CD4-positive, alpha-beta memory T cell (primary cell): ENCODE results near the gene HPSE2. TPM values are rescaled to one million over a fixed set of nuclear protein-coding genes. Genes with fewer than 3 reads are reported as not detected.

Experiments
- CTCF ChIA-PET: fragments of 350-600 bp; sonication (Branson Sonifier 250); formaldehyde crosslinking; loops from one replicate; lab custom pipeline; 2021; ENCODE audit warnings: inconsistent platforms; ENCODE audit not compliant: partially characterized antibody; lab: Charles Lee
- POLR2A ChIA-PET: fragments of 350-600 bp; sonication (Branson Sonifier 250); formaldehyde crosslinking; loops from one replicate; lab custom pipeline; 2021; ENCODE audit not compliant: partially characterized antibody; lab: Charles Lee
- DNase-seq, 5 donors: peaks; one replicate each; pipeline versions ENCODE4 v3.0.0 to v3.0.0-alpha.2; 2020 to 2022; ENCODE audit warnings: mixed read lengths in 1 of 5
- H3K27ac ChIP-seq: one replicate; pipeline ENCODE4 v1.7.0; 2013; ENCODE audit warnings: low read depth, low read length
- H3K27me3 ChIP-seq: 2 replicates; pipeline ENCODE4 v1.7.0; 2013; ENCODE audit warnings: mild to moderate bottlenecking, low read length, moderate library complexity; ENCODE audit not compliant: insufficient read depth
- H3K36me3 ChIP-seq: 2 replicates; pipeline ENCODE4 v1.7.0; 2013; ENCODE audit warnings: mild to moderate bottlenecking, low read length, moderate library complexity; ENCODE audit not compliant: insufficient read depth
- H3K4me1 ChIP-seq: 2 replicates; pipeline ENCODE4 v1.7.0; 2013; ENCODE audit warnings: mild to moderate bottlenecking, low read length, moderate library complexity; ENCODE audit not compliant: insufficient read depth
- H3K4me3 ChIP-seq, 2 donors: one replicate each; pipeline ENCODE4 v1.7.0; 2013; ENCODE audit warnings: low read length in 2 of 2, mild to moderate bottlenecking in 1 of 2
- H3K9me3 ChIP-seq, 2 donors: one replicate each; pipeline ENCODE4 v1.7.0; 2013; ENCODE audit warnings: low read length in 2 of 2, control low read depth in 1 of 2; ENCODE audit not compliant: control insufficient read depth in 1 of 2
- H3K27ac Mint-ChIP-seq, 7 donors: one replicate each; pipeline ENCODE4 v1.8.0; 2020 to 2021; ENCODE audit warnings: mixed read lengths in 7 of 7, mild to moderate bottlenecking in 6 of 7, inconsistent platforms in 3 of 7, moderate library complexity in 3 of 7
- H3K27me3 Mint-ChIP-seq, 2 donors: one replicate each; pipeline ENCODE4 v1.8.0; 2020 to 2021; ENCODE audit warnings: mixed read lengths in 2 of 2
- H3K36me3 Mint-ChIP-seq, 2 donors: one replicate each; pipeline ENCODE4 v1.8.0; 2020 to 2021; ENCODE audit warnings: mixed read lengths in 2 of 2, inconsistent platforms in 1 of 2, mild to moderate bottlenecking in 1 of 2
- H3K4me1 Mint-ChIP-seq, 4 donors: one replicate each; pipeline ENCODE4 v1.8.0; 2020 to 2021; ENCODE audit warnings: mixed read lengths in 4 of 4, mild to moderate bottlenecking in 1 of 4
- H3K4me3 Mint-ChIP-seq, 8 donors: one replicate each; pipeline ENCODE4 v1.8.0; 2020 to 2021; ENCODE audit warnings: mixed read lengths in 8 of 8, mild to moderate bottlenecking in 7 of 8, moderate library complexity in 6 of 8, inconsistent platforms in 3 of 8
- H3K9me3 Mint-ChIP-seq, 8 donors: one replicate each; pipeline ENCODE4 v1.8.0; 2020 to 2021; ENCODE audit warnings: mixed read lengths in 8 of 8, mild to moderate bottlenecking in 5 of 8, inconsistent platforms in 3 of 8, moderate library complexity in 1 of 8
- intact Hi-C: fragments of 100-400 bp; cut with micrococcal nuclease; formaldehyde crosslinking; loops from one replicate; pipeline ENCODE4 v1.15.1; 2023
- polyA plus RNA-seq, 2 donors: library from polyadenylated mRNA; unstranded; fragments of 300-500 nt; fragmentation: Illumina TruSeq; gene quantifications; one replicate each; pipeline ENCODE4 v1.2.3, GENCODE V29; 2021
- total RNA-seq, 2 experiments: library from RNA; stranded (reverse); gene quantifications; one replicate each; pipeline ENCODE4 v1.2.3, GENCODE V29; 2021

Gene HPSE2
- total and polyA plus RNA-seq, 4 experiments from 2014 or later = 0.09 to 0.12 TPM; not detected in 2

- Mint-ChIP-seq H3K27me3 (peaks cover 0 to 5% of the 10 kb centered on the region in 2 donors), H3K4me3 (no peak overlapping the region), H3K4me1 (no peaks in the 10 kb centered on the region), H3K36me3 (no peaks in the 10 kb centered on the region), H3K9me3 (no peaks in the 10 kb centered on the region), H3K27ac (no peak overlapping the region)
- ChIA-PET POLR2A (no interaction called here), CTCF (no interaction called here)
- no peaks in the 10 kb centered on the region for H3K27me3 ChIP-seq
- no peak for DNase-seq
- no peaks in the 10 kb centered on the region for H3K9me3 ChIP-seq
- no peak overlapping the region for H3K27ac ChIP-seq
- no peaks in the 10 kb centered on the region for H3K4me1 ChIP-seq
- no peak overlapping the region for H3K4me3 ChIP-seq
- intact Hi-C loops = no loop called here
- H3K36me3 ChIP-seq = no peaks in the 10 kb centered on the region
Observed at GRCh38 chr10:98589007-98589406, 646.6 kb downstream of the HPSE2 start.

GRCh38 chr10:98587156-98587837, 648.4 kb downstream of the HPSE2 start:
- Mint-ChIP-seq H3K36me3 (no peaks in the 10 kb centered on the region), H3K9me3 (peaks cover 0 to 2% (median 0%) of the 10 kb centered on the region in 8 donors), H3K4me3 (no peak overlapping the region), H3K4me1 (no peaks in the 10 kb centered on the region), H3K27ac (no peak overlapping the region), H3K27me3 (peaks cover 3 to 5% of the 10 kb centered on the region in 2 donors)
- H3K4me3 ChIP-seq = no peak overlapping the region
- no peaks in the 10 kb centered on the region for H3K36me3 ChIP-seq
- no peaks in the 10 kb centered on the region for H3K27me3 ChIP-seq
- no peaks in the 10 kb centered on the region for H3K4me1 ChIP-seq
- intact Hi-C loops = no loop called here
- ChIA-PET CTCF (no interaction called here), POLR2A (no interaction called here)
- H3K9me3 ChIP-seq = no peaks in the 10 kb centered on the region
- H3K27ac ChIP-seq = no peak overlapping the region
- DNase-seq = no peak

GRCh38 chr10:98586096-98586495, 649.6 kb downstream of the HPSE2 start:
- H3K4me1 Mint-ChIP-seq = no peaks in the 10 kb centered on the region
- no peaks in the 10 kb centered on the region for H3K4me1 ChIP-seq
- ChIA-PET POLR2A (no interaction called here), CTCF (no interaction called here)
- H3K27ac Mint-ChIP-seq = no peak overlapping the region
- no peak for DNase-seq
- intact Hi-C loops = no loop called here
- H3K27me3 ChIP-seq = no peaks in the 10 kb centered on the region
- no peaks in the 10 kb centered on the region for H3K36me3 ChIP-seq
- H3K27ac ChIP-seq = no peak overlapping the region
- peaks cover 0 to 2% (median 0%) of the 10 kb centered on the region in 8 donors for H3K9me3 Mint-ChIP-seq
- no peak overlapping the region for H3K4me3 ChIP-seq
- no peaks in the 10 kb centered on the region for H3K9me3 ChIP-seq
- no peaks in the 10 kb centered on the region for H3K36me3 Mint-ChIP-seq
- H3K4me3 Mint-ChIP-seq = no peak overlapping the region
- peaks cover 5% of the 10 kb centered on the region in 2 donors for H3K27me3 Mint-ChIP-seq

DNA sequence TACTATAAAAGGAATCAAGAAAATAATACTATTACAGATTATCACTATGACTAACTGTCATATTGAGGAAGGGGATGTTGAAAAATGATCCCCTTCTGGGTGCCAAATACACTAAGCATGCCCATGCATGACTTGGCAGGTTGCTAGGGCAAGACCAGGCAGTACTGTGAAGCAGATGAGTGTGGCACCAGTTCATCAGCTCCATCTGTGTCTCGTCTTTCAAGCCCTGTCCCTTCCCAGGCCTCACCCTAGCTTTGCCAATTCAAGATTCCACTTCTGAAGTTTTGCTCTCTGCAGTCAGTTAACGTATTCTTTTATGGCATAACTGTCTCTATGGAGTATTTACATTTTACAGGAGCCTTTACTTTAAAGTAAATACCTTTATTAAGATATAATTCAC, 653.3 kb downstream of the HPSE2 start:
- Mint-ChIP-seq H3K4me1 (no peaks in the 10 kb centered on the region), H3K36me3 (no peaks in the 10 kb centered on the region), H3K9me3 (peaks cover 0 to 2% (median 0%) of the 10 kb centered on the region in 8 donors), H3K4me3 (no peak overlapping the region), H3K27me3 (peaks cover 6 to 7% of the 10 kb centered on the region in 2 donors), H3K27ac (no peak overlapping the region)
- intact Hi-C loops = no loop called here
- no peaks in the 10 kb centered on the region for H3K9me3 ChIP-seq
- no peaks in the 10 kb centered on the region for H3K4me1 ChIP-seq
- POLR2A ChIA-PET = no interaction called here
- H3K27me3 ChIP-seq = no peaks in the 10 kb centered on the region
- no peaks in the 10 kb centered on the region for H3K36me3 ChIP-seq
- CTCF ChIA-PET = no interaction called here
- no peak overlapping the region for H3K27ac ChIP-seq
- no peak for DNase-seq
- no peak overlapping the region for H3K4me3 ChIP-seq

GRCh38 chr10:98577578-98577977, 658.1 kb downstream of the HPSE2 start:
- Mint-ChIP-seq H3K4me1 (no peaks in the 10 kb centered on the region), H3K27me3 (peaks cover 10% of the 10 kb centered on the region in 2 donors), H3K9me3 (no peaks in the 10 kb centered on the region), H3K4me3 (no peak overlapping the region), H3K36me3 (no peaks in the 10 kb centered on the region), H3K27ac (no peak overlapping the region)
- Histone ChIP-seq H3K27me3 (no peaks in the 10 kb centered on the region), H3K4me3 (no peak overlapping the region), H3K9me3 (no peaks in the 10 kb centered on the region), H3K4me1 (no peaks in the 10 kb centered on the region), H3K36me3 (no peaks in the 10 kb centered on the region), H3K27ac (no peak overlapping the region)
- ChIA-PET CTCF (interaction anchor here (0.7 kb wide), 1 partner anchor 95 kb away, joined by 3 read pairs; no protein-coding TSS in a partner anchor), POLR2A (no interaction called here)
- DNase-seq = no peak
- intact Hi-C loops = no loop called here

DNA sequence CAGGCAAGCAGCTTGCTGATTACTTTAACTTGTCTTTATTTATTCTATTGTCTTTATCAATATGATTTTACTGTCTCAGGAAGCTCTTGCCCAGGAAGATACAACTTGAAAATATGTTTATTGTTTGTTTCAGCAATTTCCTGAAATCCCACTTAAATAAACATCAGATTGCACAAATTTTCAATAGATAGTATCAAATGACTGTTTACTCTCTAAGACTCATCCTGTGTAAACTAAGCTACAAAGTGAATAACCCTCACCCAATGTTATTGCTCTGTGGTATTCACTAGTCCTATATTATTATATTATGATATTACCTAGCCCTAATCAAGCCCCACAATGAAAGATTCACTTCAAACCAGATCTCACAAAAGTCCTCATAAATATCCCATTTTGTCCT, 658.5 kb downstream of the HPSE2 start:
- intact Hi-C loops = no loop called here
- H3K4me3 ChIP-seq = no peak overlapping the region
- no peak for DNase-seq
- no peaks in the 10 kb centered on the region for H3K36me3 Mint-ChIP-seq
- no peaks in the 10 kb centered on the region for H3K36me3 ChIP-seq
- no peak overlapping the region for H3K27ac ChIP-seq
- no peaks in the 10 kb centered on the region for H3K9me3 ChIP-seq
- H3K9me3 Mint-ChIP-seq = no peaks in the 10 kb centered on the region
- no peaks in the 10 kb centered on the region for H3K4me1 ChIP-seq
- ChIA-PET CTCF (interaction anchor here (1.6 kb wide), 1 partner anchor 10 kb away, joined by 4 read pairs; no protein-coding TSS in a partner anchor), POLR2A (no interaction called here)
- H3K4me3 Mint-ChIP-seq = no peak overlapping the region
- no peaks in the 10 kb centered on the region for H3K27me3 ChIP-seq
- no peak overlapping the region for H3K27ac Mint-ChIP-seq
- peaks cover 10 to 12% of the 10 kb centered on the region in 2 donors for H3K27me3 Mint-ChIP-seq
- no peaks in the 10 kb centered on the region for H3K4me1 Mint-ChIP-seq

DNA sequence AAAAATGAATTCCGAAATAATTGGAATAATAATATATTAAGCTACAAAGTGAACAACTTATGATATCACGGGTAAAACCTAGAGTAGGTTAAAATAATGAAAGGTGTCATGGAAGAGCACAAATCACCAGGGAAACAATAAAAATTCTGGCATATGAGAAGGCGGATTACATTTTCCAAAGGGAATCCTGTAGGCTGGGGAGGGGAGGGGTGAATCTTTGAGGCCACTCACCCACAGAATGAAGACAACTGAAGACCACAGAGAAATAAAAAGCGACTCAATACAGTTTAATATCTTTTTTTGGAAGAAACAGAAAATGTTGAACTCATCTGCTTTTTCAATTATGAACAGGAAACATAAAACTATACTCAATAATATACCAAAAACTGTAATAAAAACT, 659.6 kb downstream of the HPSE2 start:
- CTCF ChIA-PET = interaction anchor here (1.6 kb wide), 1 partner anchor 9 kb away, joined by 4 read pairs; no protein-coding TSS in a partner anchor
- Histone ChIP-seq H3K27me3 (no peaks in the 10 kb centered on the region), H3K27ac (no peak overlapping the region), H3K9me3 (no peaks in the 10 kb centered on the region), H3K36me3 (no peaks in the 10 kb centered on the region), H3K4me1 (no peaks in the 10 kb centered on the region), H3K4me3 (no peak overlapping the region)
- no peaks in the 10 kb centered on the region for H3K36me3 Mint-ChIP-seq
- no peak overlapping the region for H3K4me3 Mint-ChIP-seq
- POLR2A ChIA-PET = no interaction called here
- intact Hi-C loops = no loop called here
- DNase-seq = no peak
- H3K27ac Mint-ChIP-seq = no peak overlapping the region
- H3K9me3 Mint-ChIP-seq = no peaks in the 10 kb centered on the region
- no peaks in the 10 kb centered on the region for H3K4me1 Mint-ChIP-seq
- peaks cover 8 to 15% of the 10 kb centered on the region in 2 donors for H3K27me3 Mint-ChIP-seq
